ENCODE data around the gene ITGAX. TPM values are rescaled to one million over a fixed set of nuclear protein-coding genes. Genes with fewer than 3 reads are reported as not detected.

Gene ITGAX
- total RNA-seq, 1 donor from 2014 or later, result not detected

Other genes with a start within 250 kb of the ITGAX start
- 56.8 TPM for gene BCKDK, start 246.8 kb upstream of the ITGAX start, total RNA-seq (ENCODE audit: unreplicated experiment)
- 49.7 TPM for gene KAT8, start 237.5 kb upstream of the ITGAX start, total RNA-seq (ENCODE audit: unreplicated experiment)
- gene PRSS8, start 219.4 kb upstream of the ITGAX start, total RNA-seq (ENCODE audit: unreplicated experiment), result 3.8 TPM
- gene PRSS36, start 205.1 kb upstream of the ITGAX start, total RNA-seq (ENCODE audit: unreplicated experiment), result 0.74 TPM
- 590 TPM for gene FUS, start 175.0 kb upstream of the ITGAX start, total RNA-seq (ENCODE audit: unreplicated experiment)
- 35.6 TPM for gene PYCARD, start 152.4 kb upstream of the ITGAX start, total RNA-seq (ENCODE audit: unreplicated experiment)
- gene TRIM72, start 141.1 kb upstream of the ITGAX start, total RNA-seq (ENCODE audit: unreplicated experiment), result 0.18 TPM
- not detected for gene PYDC1, start 138.0 kb upstream of the ITGAX start, total RNA-seq (ENCODE audit: unreplicated experiment)
- gene ITGAM, start 95.2 kb upstream of the ITGAX start, total RNA-seq (ENCODE audit: unreplicated experiment), result 0.74 TPM
- not detected for gene ITGAD, start 38.2 kb downstream of the ITGAX start, total RNA-seq (ENCODE audit: unreplicated experiment)
- gene COX6A2, start 73.2 kb downstream of the ITGAX start, total RNA-seq (ENCODE audit: unreplicated experiment), result not detected
- 2.5 TPM for gene ZNF843, start 87.6 kb downstream of the ITGAX start, total RNA-seq (ENCODE audit: unreplicated experiment)
- 15.9 TPM for gene ARMC5, start 104.3 kb downstream of the ITGAX start, total RNA-seq (ENCODE audit: unreplicated experiment)
- 42.5 TPM for gene TGFB1I1, start 117.0 kb downstream of the ITGAX start, total RNA-seq (ENCODE audit: unreplicated experiment)
- gene SLC5A2, start 127.9 kb downstream of the ITGAX start, total RNA-seq (ENCODE audit: unreplicated experiment), result not detected
- 54.2 TPM for gene RUSF1, start 153.2 kb downstream of the ITGAX start, total RNA-seq (ENCODE audit: unreplicated experiment)
- gene AHSP, start 172.7 kb downstream of the ITGAX start, total RNA-seq (ENCODE audit: unreplicated experiment), result not detected

All from endothelial cell (in vitro differentiated cells).